NK-92 treated with Interleukin-12 subunit alpha and Interleukin-12 subunit beta, amount 100 ng/mL, for 24 hours (cell line): ENCODE measurements around the gene DNASE1L3.
"Not testable (repeated sequence)": the region's sequence is repeated elsewhere in the genome, so short reads cannot be mapped to it uniquely, and the experiment has no call there.

Experiments
- DNase-seq: peaks from one replicate; lab custom pipeline; 2025; lab: John Stamatoyannopoulos, UW

Gene DNASE1L3

DNA sequence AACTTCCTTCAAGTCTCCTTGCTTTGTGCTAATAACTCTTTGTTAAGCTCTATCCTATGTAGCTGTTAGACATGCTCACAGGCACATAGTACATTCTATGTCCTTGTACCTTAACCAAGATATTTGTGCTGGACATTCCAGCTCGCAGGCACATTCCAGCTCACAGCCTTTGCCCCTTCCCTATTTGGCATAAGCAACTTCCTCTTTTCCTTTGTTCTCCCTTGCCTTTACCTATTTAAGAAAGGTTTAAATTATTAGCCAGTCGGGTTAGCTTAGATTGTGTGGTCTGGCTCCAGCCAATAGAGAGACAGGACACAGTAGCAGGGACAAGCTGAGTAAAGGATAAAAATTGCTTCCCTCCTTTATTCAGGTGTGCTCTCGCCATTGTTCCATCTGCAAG, 9.3 kb downstream of the DNASE1L3 start:
- DNase-seq, result not testable (repeated sequence)

DNA sequence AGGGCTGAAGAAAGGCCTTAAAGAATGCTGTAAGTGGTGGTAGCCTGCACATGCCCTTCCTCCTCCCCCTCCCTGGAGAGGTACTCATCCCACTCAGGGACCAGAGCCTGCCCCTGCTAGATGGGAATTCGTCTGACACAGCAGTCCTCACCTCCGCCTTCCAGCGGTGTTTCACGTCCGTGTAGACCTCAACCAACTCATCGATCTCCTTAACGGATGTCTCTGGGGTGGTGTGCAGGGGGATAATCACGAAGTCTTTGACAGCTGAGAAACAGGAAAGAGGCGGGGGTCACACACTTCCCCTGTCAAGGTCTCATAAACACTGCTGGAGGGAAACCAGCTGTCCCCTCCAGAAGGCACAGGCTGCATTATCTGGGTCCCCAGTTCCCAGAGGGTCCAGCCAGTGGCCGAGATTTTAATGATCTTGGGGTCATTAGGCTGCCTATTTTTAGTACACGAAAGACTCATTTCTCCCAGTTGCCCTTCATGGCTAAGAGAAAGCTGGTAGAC, 9.9 kb downstream of the DNASE1L3 start:
- no peak for DNase-seq

DNA sequence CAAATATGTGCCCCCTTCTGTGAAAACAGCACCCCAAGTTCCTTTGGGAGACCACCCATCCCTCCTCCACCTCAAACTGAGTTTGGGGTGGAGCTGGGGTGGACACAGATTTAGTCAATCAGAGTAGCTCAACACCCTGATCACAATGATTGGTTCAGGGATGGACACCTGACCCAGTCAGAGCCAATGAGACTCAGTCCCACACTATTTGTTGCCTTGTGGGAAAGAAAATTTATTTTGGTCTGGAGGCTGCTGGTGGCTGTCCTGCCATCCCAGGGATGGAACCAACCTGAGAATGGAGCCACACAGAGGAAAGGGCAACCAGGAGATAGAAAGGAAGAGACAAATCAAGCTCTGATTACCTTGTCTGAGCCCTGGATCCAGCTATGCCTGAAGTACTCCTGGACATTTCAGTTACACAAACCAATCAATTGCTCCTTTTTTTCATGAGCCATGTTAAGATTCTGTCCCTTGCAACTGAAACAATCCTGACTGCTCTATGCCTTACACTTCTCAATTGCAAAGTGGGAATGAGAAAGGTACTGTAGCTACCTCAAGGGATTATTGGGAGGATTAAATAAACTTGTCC, 10.6 kb downstream of the DNASE1L3 start:
- DNase-seq, result no peak

DNA sequence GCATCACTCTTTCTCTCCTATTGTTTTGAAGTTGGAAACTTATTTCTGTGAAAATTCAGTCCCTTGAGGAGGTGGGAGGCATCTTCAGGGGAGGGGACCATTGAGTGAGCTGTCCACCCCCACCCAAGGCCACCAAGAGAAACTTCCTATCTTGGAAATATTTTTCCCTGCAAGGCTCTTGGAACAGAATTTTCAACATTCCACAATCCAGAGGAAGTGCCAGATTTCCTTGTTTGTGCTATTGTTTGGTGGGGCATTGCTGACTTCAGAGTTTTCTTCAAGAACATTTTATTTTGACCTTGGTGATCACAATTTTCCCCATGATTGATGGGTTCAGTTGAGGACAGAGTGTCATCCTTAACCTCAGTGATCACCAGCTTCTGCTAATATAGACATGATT, 12.0 kb downstream of the DNASE1L3 start:
- DNase-seq, result no peak

DNA sequence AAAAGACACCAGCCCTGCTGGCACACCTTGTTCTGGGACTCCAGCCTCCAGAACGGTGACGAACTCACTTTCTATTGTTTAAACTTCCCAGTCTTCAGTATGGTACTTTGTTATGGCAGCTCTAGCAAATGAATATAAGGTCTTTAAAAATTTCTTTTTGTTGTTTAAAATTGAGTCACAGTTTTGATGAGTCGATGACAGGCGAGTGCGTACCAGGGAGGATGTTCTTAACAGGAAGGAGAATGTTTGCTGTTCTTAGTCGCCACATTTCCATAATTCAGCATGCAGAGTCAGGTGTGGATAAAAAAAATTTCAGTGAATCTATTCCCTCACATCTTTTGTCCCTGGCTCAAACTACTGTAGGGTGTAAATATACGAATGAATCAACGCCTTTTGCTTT, 12.4 kb downstream of the DNASE1L3 start:
- DNase-seq, result no peak

DNA sequence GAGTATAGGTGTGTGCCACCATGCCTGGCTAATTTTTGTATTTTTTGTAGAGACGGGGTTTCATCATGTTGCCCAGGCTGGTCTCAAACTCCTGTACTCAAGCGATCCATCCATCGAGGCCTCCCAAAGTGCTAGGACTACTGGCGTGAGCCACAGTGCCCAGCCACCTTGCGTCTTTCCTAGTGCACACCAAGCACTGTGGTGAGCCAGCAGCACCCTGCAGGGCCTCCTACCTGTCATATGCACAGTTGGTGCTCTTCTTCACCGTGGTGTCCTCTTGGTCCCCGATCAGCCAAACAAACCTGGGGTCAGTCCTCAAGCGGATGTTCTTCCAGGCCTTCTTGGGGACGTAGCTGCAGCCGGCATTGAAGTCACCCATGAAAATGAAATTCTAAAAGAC, 13.2 kb downstream of the DNASE1L3 start:
- DNase-seq, result no peak

DNA sequence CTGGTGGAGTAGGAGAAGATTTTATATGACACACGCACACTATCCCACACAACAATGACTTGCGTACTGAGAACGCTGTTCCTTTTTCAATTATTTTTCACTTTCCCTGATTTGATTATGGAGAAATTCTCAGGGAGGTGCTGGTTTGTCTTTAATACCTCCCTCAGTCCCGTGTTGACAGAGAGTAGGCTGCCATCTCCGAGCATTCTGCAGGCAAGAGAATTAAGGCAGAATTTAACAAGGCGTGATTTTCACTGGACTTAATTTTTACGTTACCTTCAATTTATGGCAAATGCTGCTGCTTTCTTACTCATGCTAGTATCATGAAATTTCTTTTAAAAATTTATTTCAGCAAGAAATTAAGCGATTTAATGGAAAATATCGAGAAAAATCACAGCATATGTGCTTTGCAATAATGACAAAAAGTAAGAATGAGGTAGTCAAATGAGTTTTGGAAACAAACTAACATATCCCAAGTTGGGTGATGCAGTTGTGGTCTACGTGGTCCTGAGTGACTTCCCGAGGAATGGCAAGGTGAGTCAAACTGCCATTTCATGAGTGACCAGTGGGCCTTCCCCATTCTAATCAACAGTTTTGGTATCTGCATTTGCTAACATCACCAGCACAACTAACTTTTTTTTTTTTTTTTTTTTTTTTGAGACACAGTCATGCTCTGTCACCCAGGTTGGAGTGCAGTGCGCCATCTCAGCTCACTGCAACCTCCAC, 16.9 kb downstream of the DNASE1L3 start:
- DNase-seq, result no peak

DNA sequence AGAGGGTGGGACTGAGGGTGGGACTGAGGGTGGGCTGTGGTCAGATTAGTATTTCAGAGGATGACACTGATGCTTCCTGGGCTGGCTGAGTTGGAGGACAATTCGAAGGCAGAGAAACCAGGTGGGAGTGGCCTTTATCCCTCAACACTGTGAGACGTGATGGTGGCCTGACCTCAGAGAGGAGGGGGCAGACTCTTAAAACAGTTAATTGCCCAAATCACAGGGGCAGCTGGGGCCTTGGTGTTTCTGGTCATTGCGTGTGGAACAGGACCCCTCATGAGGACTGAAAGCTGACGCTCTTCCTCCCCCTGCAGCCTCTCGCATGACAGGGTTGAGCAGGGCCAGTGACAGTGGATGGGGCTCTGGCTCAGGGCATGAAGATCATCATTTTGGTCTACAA, 18.7 kb downstream of the DNASE1L3 start:
- no peak for DNase-seq

DNA sequence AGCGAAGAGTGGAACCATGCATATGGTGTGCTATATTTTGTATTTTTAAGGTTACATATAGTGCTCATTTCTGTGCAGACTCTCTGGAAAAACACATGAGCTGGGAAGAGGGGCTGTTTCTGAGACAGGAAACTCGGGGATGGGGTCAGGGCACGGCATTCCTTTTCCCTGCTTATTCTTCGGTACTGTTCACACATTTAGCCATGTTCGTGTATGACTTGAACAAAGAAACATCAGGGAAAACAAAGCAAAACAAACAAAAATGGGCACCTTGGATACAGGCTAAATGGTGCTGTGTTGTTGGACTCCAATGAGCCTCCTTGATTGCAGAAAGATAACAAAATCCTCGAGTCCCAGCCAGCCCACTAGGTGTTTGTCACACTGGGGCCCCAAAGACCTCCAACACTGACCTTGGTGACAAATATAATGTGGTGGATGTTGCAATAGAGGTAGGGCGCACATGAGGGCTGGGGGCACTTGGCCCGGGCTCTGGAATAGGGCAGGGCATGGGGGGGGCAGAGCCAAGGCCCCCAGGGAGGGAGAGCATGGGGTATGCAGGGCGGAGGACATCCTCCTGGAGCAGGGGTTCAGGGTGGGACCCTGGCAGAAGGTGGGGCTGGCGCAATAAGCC, 19.3 kb downstream of the DNASE1L3 start:
- no peak for DNase-seq

DNA sequence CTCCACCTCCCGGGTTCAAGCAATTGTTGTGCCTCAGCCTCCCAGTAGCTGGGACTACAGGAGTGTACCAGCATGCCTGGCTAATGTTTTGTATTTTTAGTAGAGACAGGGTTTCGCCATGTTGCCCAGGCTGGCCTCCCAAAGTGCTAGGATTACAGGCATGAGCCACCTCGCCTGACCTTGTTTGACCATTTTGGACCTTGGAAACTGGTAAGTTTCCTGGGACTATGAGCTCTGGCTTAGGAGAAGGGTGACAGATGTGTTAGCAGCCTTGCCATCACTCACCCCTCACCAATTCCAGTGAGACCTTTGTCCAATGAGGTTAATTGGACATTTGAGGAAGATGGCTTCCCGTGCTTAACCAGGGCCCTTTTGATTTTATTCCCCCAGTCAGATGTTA, 19.9 kb downstream of the DNASE1L3 start:
- no peak for DNase-seq

DNA sequence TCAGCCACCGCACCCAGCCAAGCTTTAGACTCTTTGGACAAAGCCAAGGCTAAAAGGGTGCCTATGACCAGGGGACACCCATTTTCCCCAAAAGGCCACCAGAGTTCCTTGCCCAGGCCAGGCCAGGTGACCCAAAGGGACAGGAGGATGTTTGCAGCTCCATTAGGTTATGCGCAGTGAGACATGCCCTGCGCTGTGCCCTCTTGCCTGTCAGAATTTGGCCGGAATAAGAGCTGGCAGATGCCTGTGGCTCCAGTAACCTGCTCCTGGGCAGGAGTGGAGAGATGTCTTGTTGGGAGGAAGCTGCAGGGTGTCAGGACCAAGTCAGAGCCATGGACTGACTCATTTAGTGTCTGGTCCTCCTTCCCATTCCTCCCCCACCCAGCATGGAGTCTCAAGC, 20.5 kb downstream of the DNASE1L3 start:
- no peak for DNase-seq

DNA sequence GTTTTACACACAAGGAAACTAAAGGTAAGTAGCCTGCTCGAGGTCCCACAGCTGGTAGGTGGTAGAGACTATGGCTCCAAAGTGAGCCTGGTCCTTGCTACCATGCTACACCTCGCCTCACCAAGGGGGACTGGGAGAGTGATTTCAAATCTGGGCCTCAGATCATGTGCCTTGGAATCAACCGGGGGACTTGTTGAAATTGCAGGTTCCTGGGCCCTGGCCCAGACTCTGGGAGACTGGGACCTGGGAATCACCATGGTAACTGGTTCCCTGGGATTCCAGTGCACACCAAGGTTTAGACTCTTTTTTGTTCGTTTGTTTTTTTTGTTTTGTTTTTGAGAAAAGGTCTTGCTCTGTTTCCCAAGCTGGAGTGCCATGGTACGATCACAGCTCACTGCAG, 21.1 kb downstream of the DNASE1L3 start:
- DNase-seq, result no peak

DNA sequence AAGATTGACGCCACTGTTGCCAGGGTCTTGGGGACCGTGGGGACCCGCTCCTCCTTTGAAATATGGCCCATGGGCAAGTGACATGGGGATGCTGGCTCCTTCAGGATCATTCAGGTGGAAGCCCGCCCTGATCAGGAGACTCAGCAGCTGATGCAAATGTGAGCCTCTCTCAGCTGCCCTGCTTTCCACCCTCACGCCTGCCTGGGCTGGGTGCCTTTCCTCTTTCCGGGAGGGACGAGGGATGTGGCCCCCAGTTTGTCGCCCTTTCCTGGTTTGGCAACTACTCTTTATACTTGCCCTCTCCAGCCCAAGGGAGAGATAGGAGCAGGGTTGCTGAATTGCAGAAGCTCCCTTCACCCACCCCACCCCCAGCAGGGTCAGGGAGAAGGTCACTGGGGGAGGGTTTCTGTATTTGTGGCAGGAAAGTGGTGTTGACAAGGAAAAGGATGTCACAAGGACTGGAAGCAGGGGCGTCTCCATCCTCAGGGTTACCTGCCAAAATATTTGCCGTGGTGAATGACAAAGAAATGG, 21.8 kb downstream of the DNASE1L3 start:
- no peak for DNase-seq

DNA sequence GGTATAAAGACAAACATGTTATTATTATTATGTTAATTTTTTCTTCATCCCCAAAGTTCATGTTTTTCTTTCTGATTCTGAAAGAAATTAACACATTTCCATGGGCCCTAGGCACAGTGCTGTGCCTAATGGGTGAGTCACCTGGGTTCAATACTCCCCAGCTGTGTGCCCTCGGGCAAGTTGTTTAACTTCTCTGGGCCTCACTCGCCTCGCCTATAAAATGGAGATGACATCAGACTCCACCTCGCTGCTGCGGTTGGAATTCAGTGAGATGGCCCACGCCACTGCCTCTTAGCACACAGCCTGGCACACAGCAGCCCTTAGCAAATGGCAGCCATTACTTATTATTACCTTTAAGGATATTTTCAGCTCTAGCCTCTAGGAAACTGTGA, 22.6 kb downstream of the DNASE1L3 start:
- DNase-seq, result no peak

DNA sequence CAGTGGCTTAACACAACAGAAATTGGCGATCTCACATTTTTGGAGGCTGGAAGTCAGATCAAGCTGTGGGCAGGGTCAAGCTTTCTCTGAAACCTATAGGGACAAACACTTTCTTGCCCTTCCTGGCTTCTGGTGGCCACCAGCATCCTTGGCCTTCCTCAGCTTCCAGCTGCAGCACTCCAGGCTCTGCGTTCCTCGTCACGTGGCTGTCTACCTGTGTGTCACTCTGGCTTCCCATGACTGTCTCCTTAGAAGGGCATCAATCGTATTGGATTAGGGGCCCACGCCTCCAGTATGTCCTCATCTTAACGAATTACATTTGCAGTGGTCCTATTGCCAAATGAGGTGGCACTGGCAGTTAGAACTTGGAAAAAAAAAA, 25.8 kb downstream of the DNASE1L3 start:
- DNase-seq, result no peak

DNA sequence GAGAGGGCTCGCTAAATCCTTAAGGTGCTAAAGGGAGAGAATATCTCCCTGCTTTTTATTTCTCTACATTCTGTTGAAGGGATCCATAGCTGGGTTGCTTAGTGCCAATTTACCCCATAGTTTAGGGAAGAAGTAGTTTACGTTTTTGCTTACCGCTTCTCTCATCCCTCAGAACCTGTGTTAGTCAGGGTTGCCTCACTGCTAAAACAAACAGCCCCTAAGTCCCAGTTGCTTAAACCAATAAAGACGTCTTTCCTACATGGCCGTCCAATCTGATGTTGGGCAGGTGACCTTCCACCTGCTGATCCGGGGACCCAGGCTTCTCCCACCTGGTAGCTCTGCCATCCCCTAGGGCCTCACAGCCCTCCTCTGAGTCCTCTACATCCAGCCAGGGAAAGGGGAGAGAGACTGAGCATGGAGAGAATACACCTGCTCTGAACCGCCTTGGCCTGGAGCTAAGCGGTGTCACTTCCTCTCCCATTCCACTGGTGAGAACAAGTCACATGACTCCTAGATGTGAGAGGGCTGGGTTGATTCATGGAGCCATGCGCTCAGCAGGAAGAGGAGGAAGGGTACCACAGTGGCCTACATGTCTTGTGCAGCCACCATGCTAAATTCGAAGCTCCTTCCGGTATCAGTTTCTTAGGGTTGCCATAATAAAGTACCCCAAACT, 26.3 kb downstream of the DNASE1L3 start:
- no peak for DNase-seq

DNA sequence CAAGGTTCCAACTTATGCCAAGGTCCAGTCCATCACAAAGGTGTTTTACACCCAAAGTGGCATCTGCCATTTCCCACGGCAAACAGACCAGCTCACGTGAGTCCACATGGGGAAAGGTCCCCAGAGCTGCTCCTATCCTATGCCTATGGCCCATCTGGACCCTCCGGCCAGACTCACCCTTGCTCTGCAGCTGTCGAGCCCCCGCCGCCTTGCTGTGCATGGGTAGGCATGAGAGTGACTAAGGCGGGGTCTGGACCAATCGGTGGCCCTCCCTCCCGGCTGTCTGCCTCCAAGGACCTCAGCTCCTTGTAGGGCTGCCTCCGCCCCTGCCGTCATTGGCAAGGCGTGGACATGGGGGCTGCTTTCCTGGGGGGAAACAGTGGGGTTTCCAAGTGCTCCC, 26.9 kb downstream of the DNASE1L3 start:
- no peak for DNase-seq

DNA sequence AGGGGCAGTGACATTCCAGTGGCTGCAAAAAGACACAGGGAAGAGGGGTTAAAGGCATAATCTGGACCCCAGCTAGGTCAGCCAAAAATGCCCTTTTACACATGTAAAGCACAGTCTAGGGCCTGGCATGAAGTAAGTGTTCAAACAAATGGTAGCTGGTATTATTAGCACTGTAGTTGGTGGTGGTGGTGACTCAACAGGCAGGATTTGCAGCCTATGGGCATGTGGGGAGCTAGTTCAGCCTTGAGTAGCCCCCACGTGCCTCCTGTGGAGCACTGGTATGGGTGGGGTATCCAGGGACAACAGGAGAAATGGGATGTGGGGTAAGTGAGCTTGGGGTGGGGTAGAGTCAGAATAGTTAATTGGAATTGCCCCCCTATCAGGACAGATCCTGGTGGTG, 27.6 kb downstream of the DNASE1L3 start:
- DNase-seq, result no peak

DNA sequence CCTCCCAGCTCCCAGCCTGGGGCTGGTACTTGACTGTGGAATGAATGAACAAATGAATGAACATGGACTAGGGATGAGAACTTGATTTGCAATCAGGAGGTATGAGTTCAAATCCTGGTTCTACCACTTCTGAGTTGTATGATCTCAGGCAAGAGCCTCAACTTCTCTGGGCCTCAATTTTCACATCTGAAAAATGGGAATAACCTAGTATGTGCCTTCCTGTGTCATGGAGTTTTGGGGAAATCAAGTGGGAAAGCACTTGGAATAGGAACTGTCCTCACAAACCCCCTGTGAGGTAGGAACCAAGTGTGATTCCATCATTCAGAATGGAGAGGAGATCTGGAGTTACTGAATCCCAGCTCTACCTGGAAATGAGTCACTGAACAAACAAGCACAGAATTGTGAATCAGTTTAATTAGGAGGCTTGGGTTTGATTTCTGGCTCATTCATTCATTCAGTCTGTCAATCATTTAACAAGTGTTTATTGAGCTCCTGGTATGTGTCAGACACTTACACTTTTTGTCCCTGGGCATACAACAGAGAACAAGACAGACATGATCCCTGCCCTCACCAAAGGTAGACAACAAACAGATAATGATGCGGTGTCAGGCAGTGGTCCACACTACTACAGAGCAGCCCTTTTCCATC, 29.7 kb downstream of the DNASE1L3 start:
- DNase-seq, result no peak

DNA sequence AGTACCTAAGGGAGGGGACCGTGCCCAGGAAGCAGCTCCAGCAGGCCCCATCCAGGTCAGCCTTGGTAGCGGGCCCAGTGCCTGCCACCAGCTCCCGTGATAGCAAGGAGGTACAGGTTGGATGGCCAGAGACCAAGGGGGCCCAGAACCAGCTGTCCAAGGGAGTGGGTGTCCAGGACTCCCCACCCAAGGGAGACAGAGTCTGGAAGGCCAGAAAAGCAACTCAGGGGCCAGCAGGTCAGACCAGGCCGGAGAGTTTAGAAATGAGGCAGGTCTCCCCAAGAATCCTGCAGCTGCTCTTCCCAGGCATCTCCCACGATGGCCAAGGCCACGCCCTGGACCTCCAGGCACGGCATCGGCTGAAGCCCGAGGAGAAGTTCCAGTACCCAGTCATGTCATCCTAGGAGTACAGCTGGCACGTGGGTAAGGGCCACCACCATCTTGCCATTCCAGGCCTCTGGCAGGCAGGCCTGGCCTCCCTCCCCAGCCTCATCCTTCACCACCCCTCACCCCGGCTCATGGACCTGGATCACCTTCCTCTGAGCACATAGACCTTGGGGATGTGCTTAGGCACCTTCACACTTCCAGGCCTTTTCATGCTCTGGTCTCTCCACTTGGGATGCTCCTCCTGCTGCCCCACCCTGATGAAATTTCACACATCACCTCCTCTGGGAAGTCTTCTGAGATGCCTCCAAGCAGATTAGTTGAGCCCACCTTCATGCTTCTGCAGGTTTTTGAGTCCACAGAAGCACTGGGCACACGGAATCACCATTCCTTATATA, 30.5 kb downstream of the DNASE1L3 start:
- no peak for DNase-seq
